Measurements from ENCODE around the gene SURF4.

DNA sequence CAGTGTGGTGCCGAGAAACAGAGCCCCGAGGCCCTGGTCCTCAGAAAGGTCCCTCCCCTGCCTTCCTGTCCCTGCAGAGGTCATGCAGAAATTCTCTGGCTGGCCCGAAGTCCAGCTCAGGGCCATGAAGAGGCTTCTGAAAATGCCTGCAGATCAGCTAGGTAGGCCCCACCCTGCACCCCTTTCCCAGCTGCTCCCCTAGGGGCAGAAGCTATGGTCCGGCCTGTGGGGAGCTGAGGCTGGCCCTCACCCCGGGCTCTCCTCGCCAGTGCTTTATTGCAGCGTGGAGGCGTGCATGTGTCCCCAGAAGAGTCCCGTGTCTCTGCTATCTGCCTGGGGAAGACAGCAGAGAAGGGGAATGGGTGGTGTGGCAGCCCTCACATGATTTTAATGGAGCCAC, 22.0 kb upstream of the SURF4 start:
- TF ChIP-seq POLR2AphosphoS5 (IDR thresholded peaks at IDR 0.05) = no peak
- TF ChIP-seq CTCF (IDR thresholded peaks at IDR 0.05) = no peak
- TF ChIP-seq POLR2A (IDR thresholded peaks at IDR 0.05) = no peak
- no peak for TF ChIP-seq EP300 (IDR thresholded peaks at IDR 0.05)
